GM21447 (cell line): ENCODE results near the gene POLR2F.

ENCODE experiments used
- ATAC-seq: cut with Tn5 transposase; IDR thresholded peaks from one replicate; pipeline ENCODE4 v1.9.1; 2021; ENCODE audit not compliant: unreplicated experiment

POLR2F gene

GRCh38 chr22:37979782-37980181 is 26.3 kb downstream of the POLR2F start:
- no peak for ATAC-seq

- ATAC-seq = no peak
These were observed 27.9 kb downstream of the POLR2F start for GRCh38 chr22:37981282-37982011.

- ATAC-seq = no peak
These were observed 28.8 kb downstream of the POLR2F start for GRCh38 chr22:37982151-37982785.

GRCh38 chr22:37982938-37983859 is 29.7 kb downstream of the POLR2F start:
- ATAC-seq = no peak

GRCh38 chr22:37983860-37984791 is 30.6 kb downstream of the POLR2F start, which contains the start of gene SOX10:
Gene SOX10, minus strand, starts transcription at chr22:37984555. Its CDS starts 771 bp downstream, at chr22:37983784.
- ATAC-seq = no peak

GRCh38 chr22:37985050-37985585 is 31.6 kb downstream of the POLR2F start:
- no peak for ATAC-seq

- ATAC-seq = no peak
These were observed 32.3 kb downstream of the POLR2F start for GRCh38 chr22:37985751-37986281.

- ATAC-seq = no peak
These were observed 32.9 kb downstream of the POLR2F start for GRCh38 chr22:37986371-37986770.

- no peak for ATAC-seq
These were observed 35.9 kb downstream of the POLR2F start for GRCh38 chr22:37989146-37990045.

- no peak for ATAC-seq
These were observed 36.8 kb downstream of the POLR2F start for GRCh38 chr22:37990301-37990700.

- no peak for ATAC-seq
These were observed 37.4 kb downstream of the POLR2F start for GRCh38 chr22:37990862-37991261.

GRCh38 chr22:37991731-37992442 is 38.4 kb downstream of the POLR2F start:
- no peak for ATAC-seq

GRCh38 chr22:37994049-37994448 is 40.5 kb downstream of the POLR2F start:
- ATAC-seq = no peak

GRCh38 chr22:37994982-37995381 is 41.5 kb downstream of the POLR2F start:
- ATAC-seq = no peak

GRCh38 chr22:37995460-37995859 is 42.0 kb downstream of the POLR2F start:
- no peak for ATAC-seq

- no peak for ATAC-seq
These were observed 42.6 kb downstream of the POLR2F start for GRCh38 chr22:37996079-37996478.

- no peak for ATAC-seq
These were observed 43.2 kb downstream of the POLR2F start for GRCh38 chr22:37996515-37997246.

GRCh38 chr22:37998543-37998942 is 45.0 kb downstream of the POLR2F start:
- no peak for ATAC-seq
